Endothelial cell of umbilical vein (primary cell): ENCODE results near the gene ZNF827. TPM values are rescaled to one million over a fixed set of nuclear protein-coding genes. Genes with fewer than 3 reads are reported as not detected.

Source experiments
- BruUV-seq: library from RNA; stranded (reverse); fragments of 400-500 nt; replicated peaks from 2 replicates; lab custom pipeline; 2021; lab: Mats Ljungman, UMichigan
- CTCF ChIA-PET: fragments of 300-600, 350-600 bp; sonication (Branson Sonifier 250); formaldehyde crosslinking; loops from one replicate; lab custom pipeline; 2021; ENCODE audit warnings: antibody characterized with exemption, inconsistent platforms; lab: Charles Lee
- POLR2A ChIA-PET: fragments of 300-600, 350-600 bp; sonication (Branson Sonifier 250); formaldehyde crosslinking; loops from one replicate; lab custom pipeline; 2021; ENCODE audit warnings: antibody characterized with exemption, inconsistent platforms; lab: Charles Lee
- DNase-seq: peaks from one replicate; pipeline ENCODE4 v3.0.0-alpha.2; 2011; ENCODE audit warnings: low read depth, low spot score
- FAIRE-seq: peaks from 2 replicates; lab custom pipeline; 2011; peaks lifted over from hg19 to GRCh38; lab: Jason Lieb, UNC
- H2AFZ ChIP-seq: 2 replicates; pipeline ENCODE4 v1.6.0; 2012; ENCODE audit warnings: low read depth, low read length, control low read depth, inconsistent platforms
- H3K27ac ChIP-seq: 2 replicates; pipeline ENCODE4 v1.5.1; 2011; ENCODE audit warnings: low read depth, mild to moderate bottlenecking, control low read depth, low read length, moderate library complexity; ENCODE audit not compliant: insufficient read depth
- H3K27me3 ChIP-seq, 2 experiments: 2 replicates each; pipeline versions ENCODE4 v1.6.0 to v1.6.1; 2011; ENCODE audit warnings: low read length in 2 of 2, mixed read lengths in 1 of 2; ENCODE audit not compliant: control insufficient read depth in 2 of 2, insufficient read depth in 2 of 2
- H3K36me3 ChIP-seq, 2 experiments: 2 replicates in 1 of 2; 3 replicates in 1 of 2; pipeline ENCODE4 v1.5.1; 2011; ENCODE audit warnings: low read length in 2 of 2, mild to moderate bottlenecking in 1 of 2, moderate library complexity in 1 of 2; ENCODE audit not compliant: control insufficient read depth in 2 of 2, insufficient read depth in 2 of 2; ENCODE audit errors: extremely low read depth in 1 of 2
- H3K4me1 ChIP-seq: 3 replicates; pipeline ENCODE4 v1.5.1; 2011; ENCODE audit warnings: mild to moderate bottlenecking, low read length; ENCODE audit not compliant: control insufficient read depth, insufficient read depth; ENCODE audit errors: extremely low read depth
- H3K4me2 ChIP-seq: 2 replicates; pipeline ENCODE4 v1.6.1; 2011; ENCODE audit warnings: low read length, control low read depth, mixed read lengths; ENCODE audit not compliant: insufficient read depth
- H3K4me3 ChIP-seq, 3 experiments: fragments of 200-600 bp in 1 of 3; sonication (generic), shearing (Covaris generic) in 1 of 3; replicated peaks in 1 of 3; 2 replicates each; pipeline ENCODE4 v1.5.1; 2011 to 2016; ENCODE audit warnings: control low read depth in 3 of 3, low read length in 3 of 3, mild to moderate bottlenecking in 2 of 3, inconsistent platforms in 1 of 3, low read depth in 1 of 3, moderate library complexity in 1 of 3; ENCODE audit not compliant: insufficient read depth in 1 of 3
- H3K79me2 ChIP-seq: 2 replicates; pipeline ENCODE4 v1.6.0; 2012; ENCODE audit warnings: low read length, inconsistent platforms; ENCODE audit not compliant: control insufficient read depth, insufficient read depth
- H3K9ac ChIP-seq: replicated peaks from 2 replicates; pipeline ENCODE3; 2011; ENCODE audit warnings: low read length, control low read depth; ENCODE audit not compliant: insufficient read depth; ENCODE audit errors: extremely low read depth
- H3K9me1 ChIP-seq: replicated peaks from 3 replicates; pipeline ENCODE4 v1.6.0; 2011; ENCODE audit warnings: mild to moderate bottlenecking, low read length; ENCODE audit not compliant: control insufficient read depth, insufficient read depth; ENCODE audit errors: extremely low read depth
- H3K9me3 ChIP-seq: replicated peaks from 2 replicates; pipeline ENCODE4 v1.5.1; 2012; ENCODE audit warnings: low read length, inconsistent platforms; ENCODE audit not compliant: control insufficient read depth, insufficient read depth
- H4K20me1 ChIP-seq: replicated peaks from 2 replicates; pipeline ENCODE3; 2011; ENCODE audit warnings: mild to moderate bottlenecking, low read length; ENCODE audit not compliant: control insufficient read depth, insufficient read depth; ENCODE audit errors: extremely low read depth
- CTCF ChIP-seq, 2 donors: IDR thresholded peaks; 1 replicate in 1 of 2; 2 replicates in 1 of 2; pipeline ENCODE4 v1.5.1; 2011; ENCODE audit warnings: low read length in 2 of 2, mild to moderate bottlenecking in 2 of 2, moderate library complexity in 2 of 2, control low read depth in 1 of 2, inconsistent platforms in 1 of 2, low read depth in 1 of 2; ENCODE audit not compliant: insufficient read depth in 1 of 2; ENCODE audit errors: extremely low read depth in 1 of 2
- EZH2 ChIP-seq: IDR thresholded peaks from 2 replicates; pipeline ENCODE4 v1.6.1; 2012; ENCODE audit warnings: borderline replicate concordance, low read depth, mild to moderate bottlenecking, moderate library complexity, low read length, inconsistent platforms; ENCODE audit not compliant: severe bottlenecking
- FOS ChIP-seq: IDR thresholded peaks from 2 replicates; pipeline ENCODE4 v1.6.1; 2011; ENCODE audit warnings: mild to moderate bottlenecking, low read length, moderate library complexity, borderline replicate concordance; ENCODE audit not compliant: insufficient read depth
- GATA2 ChIP-seq: IDR thresholded peaks from 2 replicates; pipeline ENCODE4 v1.7.0; 2011; ENCODE audit warnings: low read depth, mild to moderate bottlenecking, moderate library complexity, mixed read lengths, low read length; ENCODE audit not compliant: insufficient read length, insufficient read depth
- JUN ChIP-seq: IDR thresholded peaks from 2 replicates; pipeline ENCODE4 v1.6.1; 2011; ENCODE audit warnings: borderline replicate concordance, low read depth; ENCODE audit not compliant: insufficient read length, insufficient read depth
- MYC ChIP-seq: IDR thresholded peaks from one replicate; pipeline ENCODE4 v1.6.1; 2011; ENCODE audit warnings: mild to moderate bottlenecking, low read depth, low read length
- POLR2A ChIP-seq: IDR thresholded peaks from 2 replicates; pipeline ENCODE4 v1.6.1; 2012; ENCODE audit warnings: low read depth, mild to moderate bottlenecking, control low read depth, low read length
- POLR2AphosphoS5 ChIP-seq: IDR thresholded peaks from 2 replicates; pipeline ENCODE4 v1.6.1; 2012; ENCODE audit warnings: low read depth, mild to moderate bottlenecking, control low read depth, low read length, moderate library complexity; ENCODE audit not compliant: insufficient read depth
- dilution Hi-C: fragments of 300-500 bp; cut with MboI; formaldehyde crosslinking; loops from one replicate; pipeline ENCODE4 v1.15.0; 2019; ENCODE audit warnings: low sequenced_read_pairs; ENCODE audit not compliant: extremely low pct_ligation_motif_present
- intact Hi-C: fragments of 100-400 bp; cut with micrococcal nuclease; formaldehyde crosslinking; loops from one replicate; pipeline ENCODE4 v1.10.0; 2022
- polyA plus RNA-seq, 4 experiments: library from polyadenylated mRNA; depleted of rRNA in 3 of 4; stranded (reverse) in 3 of 4; unstranded in 1 of 4; fragments of >200 nt; gene quantifications; 2 replicates each; pipeline versions ENCODE4 v1.2.1 to v1.2.3, GENCODE V29; 2011 to 2012; ENCODE audit warnings: missing spikeins in 1 of 4
- total RNA-seq: library from RNA; stranded (reverse); gene quantifications from 2 replicates; pipeline ENCODE4 v1.2.3, GENCODE V29; 2021
- TF ChIP-seq, protein P1 (sequence below): IDR thresholded peaks from 2 replicates; pipeline ENCODE4 v1.6.1; 2011; ENCODE audit not compliant: insufficient read depth, insufficient read length

Gene ZNF827
- total and polyA plus RNA-seq, 2 donors (not counting 3 experiments of a cell fraction or from before 2014, with no cell fraction given) = 16.9 to 23.7 TPM

DNA sequence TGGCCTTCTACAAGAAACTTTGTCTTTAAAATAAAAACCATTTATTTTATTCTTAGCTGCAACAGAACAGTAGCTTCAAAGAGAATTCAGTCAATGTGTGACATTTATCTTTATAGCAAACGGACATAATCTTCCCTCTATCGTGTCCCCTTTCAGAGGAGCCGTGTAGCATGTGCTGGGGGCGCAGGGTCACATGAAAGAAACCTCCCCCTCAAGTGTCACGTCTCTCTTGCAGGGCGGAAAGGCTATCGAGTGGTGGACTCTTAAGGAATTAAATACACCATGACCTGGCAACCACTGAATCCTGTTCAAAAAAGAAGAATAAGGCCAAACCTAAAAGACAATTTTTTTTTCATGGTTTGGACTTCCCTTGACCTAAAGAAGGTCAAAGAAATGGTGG is 40.2 kb downstream of the ZNF827 start:
- no peak for DNase-seq
- Histone ChIP-seq H3K4me2 (no peak overlapping the region), H3K27me3 (no peaks in the 10 kb centered on the region), H3K4me1 (peaks cover 15% of the 10 kb centered on the region), H3K27ac (no peak overlapping the region), H3K36me3 (peaks cover 5 to 6% of the 10 kb centered on the region in 2 experiments), H3K4me3 (no peak overlapping the region), H3K9me3 (no peaks in the 10 kb centered on the region), H3K79me2 (no peaks in the 10 kb centered on the region), H3K9ac (no peak overlapping the region), H2AFZ (no peak overlapping the region), H4K20me1 (no peaks in the 10 kb centered on the region), H3K9me1 (no peaks in the 10 kb centered on the region)
- no peak for FAIRE-seq
- no TSS peak for BruUV-seq
- dilution Hi-C loops (no loop called here), intact Hi-C loops (no loop called here)
- ChIA-PET POLR2A (no interaction called here), CTCF (no interaction called here)
- TF ChIP-seq POLR2AphosphoS5 = no peak

GRCh38 chr4:145895056-145895455 is 43.6 kb downstream of the ZNF827 start:
- Histone ChIP-seq H3K4me2 (no peak overlapping the region), H3K27ac (no peak overlapping the region), H3K27me3 (no peaks in the 10 kb centered on the region), H3K9ac (no peak overlapping the region), H3K9me3 (no peaks in the 10 kb centered on the region), H4K20me1 (no peaks in the 10 kb centered on the region), H3K9me1 (no peaks in the 10 kb centered on the region), H3K79me2 (no peaks in the 10 kb centered on the region), H3K36me3 (peaks cover 0 to 5% of the 10 kb centered on the region in 2 experiments), H3K4me3 (no peak overlapping the region), H3K4me1 (peaks cover 15% of the 10 kb centered on the region), H2AFZ (no peak overlapping the region)
- TF ChIP-seq GATA2 (no peak), CTCF (IDR thresholded peaks at IDR 0.05; ENCODE audit: extremely low read depth in 1 of 2, insufficient read depth in 1 of 2, low read depth in 1 of 2, low read length in 2 of 2) (no peak), EZH2 (no peak), JUN (no peak), POLR2A (no peak), POLR2AphosphoS5 (no peak), MYC (no peak), FOS (no peak)
- TF ChIP-seq, protein P1, sequence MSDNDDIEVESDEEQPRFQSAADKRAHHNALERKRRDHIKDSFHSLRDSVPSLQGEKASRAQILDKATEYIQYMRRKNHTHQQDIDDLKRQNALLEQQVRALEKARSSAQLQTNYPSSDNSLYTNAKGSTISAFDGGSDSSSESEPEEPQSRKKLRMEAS = no peak
- dilution Hi-C loops (no loop called here), intact Hi-C loops (no loop called here)
- BruUV-seq = no TSS peak
- FAIRE-seq = no peak
- no peak for DNase-seq
- CTCF ChIA-PET = interaction anchor here (1.1 to 2.3 kb wide), 4 partner anchors 11 to 172 kb away, joined by 3 to 9 read pairs (median 5); no protein-coding TSS in a partner anchor
- POLR2A ChIA-PET = no interaction called here
